Stimulated activated CD8-positive, alpha-beta memory T cell treated with anti-CD3 and anti-CD28 coated beads, Interleukin-12 subunit alpha, Interleukin-12 subunit beta, amount 100 ng/mL, for 1 hour (primary cell): Measurements from ENCODE around the gene AQP12B.

Source experiments
- DNase-seq: peaks from one replicate; pipeline ENCODE4 v3.0.0-alpha.2; 2020; ENCODE audit warnings: low read depth

AQP12B gene

GRCh38 chr2:240632306-240632721, 50.4 kb downstream of the AQP12B start:
- no peak for DNase-seq

GRCh38 chr2:240631548-240632305, 51.0 kb downstream of the AQP12B start:
- no peak for DNase-seq

DNA sequence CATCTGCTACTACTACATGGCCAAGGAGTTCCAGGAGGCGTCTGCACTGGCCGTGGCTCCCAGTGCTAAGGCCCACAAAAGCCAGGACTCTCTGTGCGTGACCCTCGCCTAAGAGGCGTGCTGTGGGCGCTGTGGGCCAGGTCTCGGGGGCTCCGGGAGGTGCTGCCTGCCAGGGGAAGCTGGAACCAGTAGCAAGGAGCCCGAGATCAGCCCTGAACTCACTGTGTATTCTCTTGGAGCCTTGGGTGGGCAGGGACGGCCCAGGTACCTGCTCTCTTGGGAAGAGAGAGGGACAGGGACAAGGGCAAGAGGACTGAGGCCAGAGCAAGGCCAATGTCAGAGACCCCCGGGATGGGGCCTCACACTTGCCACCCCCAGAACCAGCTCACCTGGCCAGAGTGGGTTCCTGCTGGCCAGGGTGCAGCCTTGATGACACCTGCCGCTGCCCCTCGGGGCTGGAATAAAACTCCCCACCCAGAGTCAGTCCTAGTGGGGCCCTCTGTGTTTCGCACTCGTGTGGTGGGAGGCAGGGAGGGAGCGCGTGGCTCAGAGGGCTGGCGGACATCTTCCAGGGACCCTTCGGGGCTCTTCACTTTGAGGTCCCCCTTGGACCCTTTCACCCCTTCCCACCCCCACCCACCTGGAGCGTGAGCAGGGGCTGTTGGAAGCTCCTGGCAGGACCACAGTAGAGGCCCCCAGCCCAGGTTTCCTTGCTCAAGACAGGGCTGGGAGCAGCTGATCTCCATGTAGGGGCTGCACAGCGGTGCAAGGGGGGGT, 51.7 kb downstream of the AQP12B start:
- no peak for DNase-seq

GRCh38 chr2:240629968-240630770, 52.5 kb downstream of the AQP12B start:
- no peak for DNase-seq

- no peak for DNase-seq
Measured at GRCh38 chr2:240629619-240629967, 53.1 kb downstream of the AQP12B start.

DNA sequence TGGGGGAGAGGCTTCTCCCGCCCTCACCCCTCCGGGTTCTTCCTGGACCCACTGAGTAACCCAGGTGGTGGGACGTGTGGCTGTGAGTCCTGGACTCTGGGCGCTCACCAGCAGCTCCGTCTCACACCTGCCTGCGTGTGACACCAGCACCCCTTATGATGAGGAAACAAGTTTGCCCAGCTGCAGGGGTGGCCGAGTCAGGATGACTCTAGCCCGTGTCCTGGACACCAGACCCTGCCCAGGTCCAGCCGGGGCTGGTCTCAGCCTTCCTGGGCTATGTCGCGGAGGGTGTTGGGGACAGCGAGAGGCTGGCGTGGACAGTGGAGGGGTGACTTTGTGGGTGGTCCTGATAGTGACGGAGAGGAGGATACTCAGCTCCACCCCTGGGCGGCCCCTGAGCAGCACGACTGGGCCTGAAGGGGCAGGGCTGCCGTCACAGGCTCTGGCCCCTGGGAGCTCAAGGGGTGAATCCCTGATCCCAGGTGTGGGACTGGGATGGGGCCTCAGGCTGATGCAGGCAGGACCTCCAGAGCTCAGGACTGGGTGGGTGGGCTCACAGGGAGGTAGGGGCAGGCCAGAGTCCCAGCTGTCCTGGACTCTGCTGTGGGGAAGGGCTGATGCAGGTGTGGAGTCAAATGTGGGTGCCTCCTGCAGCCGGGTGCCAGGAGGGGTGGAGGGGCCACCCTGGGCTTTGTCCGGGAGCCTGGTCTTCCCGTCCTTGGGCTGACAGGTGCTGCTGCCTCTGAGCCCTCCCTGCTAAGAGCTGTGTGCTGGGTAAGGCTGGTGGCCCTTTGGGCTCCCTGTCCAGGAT, 53.7 kb downstream of the AQP12B start:
- DNase-seq, result no peak

DNA sequence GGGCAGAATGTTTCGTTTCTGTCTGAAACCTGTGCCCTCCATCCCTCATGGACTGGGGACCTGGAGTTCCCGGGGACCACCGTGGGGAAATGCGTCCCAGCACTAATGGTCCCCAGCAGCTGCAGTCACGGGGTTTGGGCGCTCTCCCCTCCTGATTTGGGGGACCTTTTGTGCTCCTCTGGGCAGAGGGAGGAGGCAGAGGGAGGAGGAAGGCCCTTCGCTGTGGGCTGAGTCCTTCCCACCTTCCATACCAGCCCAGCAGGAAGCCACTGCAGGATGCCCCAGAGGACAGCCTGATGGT, 54.2 kb downstream of the AQP12B start:
- DNase-seq, result no peak

GRCh38 chr2:240627736-240628506, 54.8 kb downstream of the AQP12B start:
- no peak for DNase-seq

- DNase-seq, result no peak
Measured at GRCh38 chr2:240626531-240627300, 56.0 kb downstream of the AQP12B start.
